Measurements from ENCODE around the gene DYNC1H1.

DNA sequence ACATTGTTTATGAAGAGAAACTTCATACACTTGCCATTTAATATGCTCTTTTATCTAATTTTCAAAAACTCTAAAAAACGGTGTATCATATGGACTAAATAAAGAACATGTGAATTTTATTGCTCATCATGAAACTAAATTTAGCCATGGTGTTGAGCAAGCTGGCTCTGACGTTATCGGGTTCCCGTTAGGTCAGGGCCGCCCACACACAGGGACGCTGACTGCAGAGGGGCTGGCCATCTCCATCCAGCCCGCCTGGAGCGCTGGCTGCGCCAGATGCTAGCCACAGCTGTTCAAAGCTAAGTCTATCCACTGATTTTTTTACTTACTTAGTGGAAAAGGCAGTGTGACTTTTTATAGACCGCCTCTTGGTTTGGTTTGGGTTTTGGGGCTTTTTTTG, 36.5 kb upstream of the DYNC1H1 start:
- TF ChIP-seq, protein P1, sequence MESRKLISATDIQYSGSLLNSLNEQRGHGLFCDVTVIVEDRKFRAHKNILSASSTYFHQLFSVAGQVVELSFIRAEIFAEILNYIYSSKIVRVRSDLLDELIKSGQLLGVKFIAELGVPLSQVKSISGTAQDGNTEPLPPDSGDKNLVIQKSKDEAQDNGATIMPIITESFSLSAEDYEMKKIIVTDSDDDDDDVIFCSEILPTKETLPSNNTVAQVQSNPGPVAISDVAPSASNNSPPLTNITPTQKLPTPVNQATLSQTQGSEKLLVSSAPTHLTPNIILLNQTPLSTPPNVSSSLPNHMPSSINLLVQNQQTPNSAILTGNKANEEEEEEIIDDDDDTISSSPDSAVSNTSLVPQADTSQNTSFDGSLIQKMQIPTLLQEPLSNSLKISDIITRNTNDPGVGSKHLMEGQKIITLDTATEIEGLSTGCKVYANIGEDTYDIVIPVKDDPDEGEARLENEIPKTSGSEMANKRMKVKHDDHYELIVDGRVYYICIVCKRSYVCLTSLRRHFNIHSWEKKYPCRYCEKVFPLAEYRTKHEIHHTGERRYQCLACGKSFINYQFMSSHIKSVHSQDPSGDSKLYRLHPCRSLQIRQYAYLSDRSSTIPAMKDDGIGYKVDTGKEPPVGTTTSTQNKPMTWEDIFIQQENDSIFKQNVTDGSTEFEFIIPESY (IDR thresholded peaks at IDR 0.05; ENCODE audit: extremely low read depth, insufficient replicate concordance, low read length) = no peak
- TF ChIP-seq, protein P2, sequence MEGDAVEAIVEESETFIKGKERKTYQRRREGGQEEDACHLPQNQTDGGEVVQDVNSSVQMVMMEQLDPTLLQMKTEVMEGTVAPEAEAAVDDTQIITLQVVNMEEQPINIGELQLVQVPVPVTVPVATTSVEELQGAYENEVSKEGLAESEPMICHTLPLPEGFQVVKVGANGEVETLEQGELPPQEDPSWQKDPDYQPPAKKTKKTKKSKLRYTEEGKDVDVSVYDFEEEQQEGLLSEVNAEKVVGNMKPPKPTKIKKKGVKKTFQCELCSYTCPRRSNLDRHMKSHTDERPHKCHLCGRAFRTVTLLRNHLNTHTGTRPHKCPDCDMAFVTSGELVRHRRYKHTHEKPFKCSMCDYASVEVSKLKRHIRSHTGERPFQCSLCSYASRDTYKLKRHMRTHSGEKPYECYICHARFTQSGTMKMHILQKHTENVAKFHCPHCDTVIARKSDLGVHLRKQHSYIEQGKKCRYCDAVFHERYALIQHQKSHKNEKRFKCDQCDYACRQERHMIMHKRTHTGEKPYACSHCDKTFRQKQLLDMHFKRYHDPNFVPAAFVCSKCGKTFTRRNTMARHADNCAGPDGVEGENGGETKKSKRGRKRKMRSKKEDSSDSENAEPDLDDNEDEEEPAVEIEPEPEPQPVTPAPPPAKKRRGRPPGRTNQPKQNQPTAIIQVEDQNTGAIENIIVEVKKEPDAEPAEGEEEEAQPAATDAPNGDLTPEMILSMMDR (IDR thresholded peaks at IDR 0.05 in 2 of 3, conservative IDR thresholded peaks at IDR 0.05 in 1 of 3; ENCODE audit: borderline replicate concordance in 1 of 3, insufficient read depth in 1 of 3, low read depth in 2 of 3, low read length in 2 of 3) = no peak
- no peak for TF ChIP-seq SIN3A (IDR thresholded peaks at IDR 0.05; ENCODE audit: low read depth)
- TF ChIP-seq TCF7L2 (IDR thresholded peaks at IDR 0.05; ENCODE audit: borderline replicate concordance, extremely low read depth, insufficient read depth, insufficient read length) = no peak
- no peak for TF ChIP-seq SRF (IDR thresholded peaks at IDR 0.05; ENCODE audit: low read depth)
- no peak for TF ChIP-seq EZH2 (IDR thresholded peaks at IDR 0.05)
- no peak for TF ChIP-seq ZNF274 (IDR thresholded peaks at IDR 0.05; ENCODE audit: low read depth, low read length)
- no peak for TF ChIP-seq POLR2A (IDR thresholded peaks at IDR 0.05; ENCODE audit: borderline replicate concordance, extremely low read depth, insufficient read depth, insufficient read length)
- TF ChIP-seq FOSL1 (IDR thresholded peaks at IDR 0.05; ENCODE audit: low read depth) = no peak
- no peak for TF ChIP-seq EZH2phosphoT487 (IDR thresholded peaks at IDR 0.05; ENCODE audit: borderline replicate concordance)
- no peak for TF ChIP-seq EGR1 (IDR thresholded peaks at IDR 0.05; ENCODE audit: low read depth)
- TF ChIP-seq CEBPB (IDR thresholded peaks at IDR 0.05; ENCODE audit: low read depth) = no peak
- no peak for TF ChIP-seq JUND (IDR thresholded peaks at IDR 0.05)
- TF ChIP-seq POLR2AphosphoS5 (IDR thresholded peaks at IDR 0.05; ENCODE audit: low read depth, low read length) = no peak

Data from HCT116 (cell line).